VCaP (cell line): ENCODE results near the gene INTS11.

ENCODE experiments used
- H3K27ac ChIP-seq: fragments of 450-650 bp; 2 replicates; pipeline ENCODE4 v1.5.1; 2017
- TF ChIP-seq, protein P1 (sequence below): fragments of 450-650 bp; conservative IDR thresholded peaks from 2 replicates; pipeline ENCODE4 v1.5.1; 2017; ENCODE audit warnings: mild to moderate bottlenecking, moderate library complexity

Gene INTS11

GRCh38 chr1:1348420-1349255 is 24.2 kb upstream of the INTS11 start:
- peak overlapping the region; percentile 93 for H3K27ac ChIP-seq
- TF ChIP-seq, protein P1, sequence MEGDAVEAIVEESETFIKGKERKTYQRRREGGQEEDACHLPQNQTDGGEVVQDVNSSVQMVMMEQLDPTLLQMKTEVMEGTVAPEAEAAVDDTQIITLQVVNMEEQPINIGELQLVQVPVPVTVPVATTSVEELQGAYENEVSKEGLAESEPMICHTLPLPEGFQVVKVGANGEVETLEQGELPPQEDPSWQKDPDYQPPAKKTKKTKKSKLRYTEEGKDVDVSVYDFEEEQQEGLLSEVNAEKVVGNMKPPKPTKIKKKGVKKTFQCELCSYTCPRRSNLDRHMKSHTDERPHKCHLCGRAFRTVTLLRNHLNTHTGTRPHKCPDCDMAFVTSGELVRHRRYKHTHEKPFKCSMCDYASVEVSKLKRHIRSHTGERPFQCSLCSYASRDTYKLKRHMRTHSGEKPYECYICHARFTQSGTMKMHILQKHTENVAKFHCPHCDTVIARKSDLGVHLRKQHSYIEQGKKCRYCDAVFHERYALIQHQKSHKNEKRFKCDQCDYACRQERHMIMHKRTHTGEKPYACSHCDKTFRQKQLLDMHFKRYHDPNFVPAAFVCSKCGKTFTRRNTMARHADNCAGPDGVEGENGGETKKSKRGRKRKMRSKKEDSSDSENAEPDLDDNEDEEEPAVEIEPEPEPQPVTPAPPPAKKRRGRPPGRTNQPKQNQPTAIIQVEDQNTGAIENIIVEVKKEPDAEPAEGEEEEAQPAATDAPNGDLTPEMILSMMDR: no peak

DNA sequence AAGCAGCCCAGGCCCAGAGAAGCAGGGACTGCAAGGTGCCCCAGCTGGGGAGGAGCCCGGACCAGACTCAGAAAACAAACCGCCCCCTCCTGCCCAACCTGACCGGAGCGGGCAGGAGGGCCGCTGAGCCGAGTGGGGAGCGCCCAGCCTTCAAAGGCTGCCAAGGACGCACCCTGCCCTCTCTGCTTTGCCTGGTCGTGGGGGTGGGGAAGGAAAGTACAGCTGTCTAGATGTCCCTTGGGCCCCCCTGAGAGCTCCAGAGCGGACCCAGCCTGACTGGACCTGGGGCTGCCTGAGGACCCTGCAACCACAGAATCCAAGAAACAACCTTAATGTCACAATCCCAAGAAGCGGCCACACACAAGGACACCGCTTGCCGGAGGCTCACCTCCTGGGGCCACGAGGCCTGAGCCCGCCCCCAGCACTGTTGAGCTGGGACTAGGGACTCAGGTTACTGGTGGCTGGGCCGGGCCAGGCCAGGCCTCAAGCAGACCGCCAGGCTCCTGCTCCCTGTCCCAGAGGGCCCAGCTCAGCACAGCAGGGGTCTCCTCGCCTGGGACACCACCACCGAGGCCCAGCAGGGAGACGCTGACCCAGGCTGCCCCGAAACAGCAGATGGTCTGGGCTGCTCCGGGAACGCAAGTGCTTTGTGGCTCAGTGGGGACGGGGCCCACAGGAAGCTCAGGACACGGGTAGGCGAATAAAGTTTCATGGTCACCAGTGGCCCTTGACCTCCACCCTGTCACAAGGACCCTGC is 23.4 kb upstream of the INTS11 start:
- peak overlapping the region; percentile 93 for H3K27ac ChIP-seq

DNA sequence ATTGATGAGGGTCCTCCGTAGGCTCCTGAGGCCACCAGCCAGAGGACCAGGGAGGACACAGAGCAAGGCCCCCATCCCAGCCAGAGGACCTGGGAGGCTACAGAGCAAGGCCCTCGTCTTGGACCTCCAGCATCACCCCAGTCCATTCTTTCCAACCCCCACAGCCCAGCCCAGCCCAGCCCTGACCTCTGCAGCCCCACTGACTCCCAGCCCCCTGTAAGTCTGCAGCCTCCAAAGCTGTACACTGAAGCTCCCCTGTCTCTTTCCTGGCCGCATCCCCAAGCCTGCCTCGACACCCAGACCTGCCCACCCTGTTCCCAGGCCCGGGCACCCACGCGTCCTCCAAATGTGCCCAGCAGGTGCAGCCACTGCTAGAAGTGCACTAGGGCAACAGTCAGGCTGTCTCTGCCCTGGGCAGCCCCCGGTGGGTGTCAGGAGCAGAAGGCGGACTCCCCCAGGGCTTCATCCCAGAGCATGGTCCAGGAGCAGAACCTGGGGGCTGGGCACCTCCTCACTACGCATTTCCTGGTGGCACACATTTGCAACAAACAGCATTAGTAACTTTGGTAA is 22.7 kb upstream of the INTS11 start:
- TF ChIP-seq, protein P1: no peak
- H3K27ac ChIP-seq: peak overlapping the region; percentile 93

More for the DNA sequence above, 23.4 kb upstream of the INTS11 start:
- TF ChIP-seq, protein P1: no peak

DNA sequence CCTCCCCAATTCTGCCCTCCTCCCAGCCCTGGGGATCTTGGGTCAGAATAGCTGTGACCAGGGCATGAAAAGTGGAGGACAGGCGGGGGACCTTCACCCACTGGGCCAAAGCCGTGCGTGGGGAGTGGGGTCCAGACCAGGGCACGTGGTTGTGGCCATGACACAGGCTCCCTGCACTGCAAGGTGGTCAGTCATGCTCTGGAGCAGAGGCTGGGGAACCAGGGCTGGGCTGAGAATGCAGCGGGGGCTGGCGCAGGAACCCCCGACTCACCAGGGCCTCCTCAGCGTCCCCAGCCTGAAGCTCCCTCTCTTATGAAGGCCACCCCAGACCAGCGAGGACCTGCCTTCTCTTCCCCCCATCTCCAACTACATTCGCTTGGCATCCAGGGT is 22.0 kb upstream of the INTS11 start:
- H3K27ac ChIP-seq: peak overlapping the region; percentile 93; the same call in 1 of the 2 replicates
- TF ChIP-seq, protein P1: no peak

GRCh38 chr1:1345860-1346500 is 21.5 kb upstream of the INTS11 start:
- TF ChIP-seq, protein P1: no peak

DNA sequence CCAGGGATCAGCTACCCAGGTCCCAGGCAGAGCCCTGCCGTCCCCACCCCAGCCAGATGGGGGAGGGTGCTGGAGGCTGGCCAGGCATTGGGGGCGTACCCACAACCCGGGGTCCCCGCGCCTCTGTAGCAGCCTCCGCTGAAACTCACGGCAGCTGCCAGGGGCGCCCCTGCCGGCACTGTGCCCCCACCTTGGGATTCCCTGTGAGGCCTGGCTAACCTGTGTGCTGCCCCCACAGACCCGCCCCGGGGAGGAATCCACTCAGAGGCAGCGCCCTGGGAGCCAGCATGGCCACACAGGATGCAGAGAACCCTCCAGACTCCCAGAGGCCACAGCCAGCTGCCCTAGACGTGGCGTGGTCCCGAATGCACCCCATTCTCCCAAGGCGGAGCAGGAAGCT is 20.9 kb upstream of the INTS11 start:
- TF ChIP-seq, protein P1: no peak
- peak overlapping the region; percentile 93 for H3K27ac ChIP-seq

More at GRCh38 chr1:1345860-1346500, 21.5 kb upstream of the INTS11 start:
- H3K27ac ChIP-seq: peak overlapping the region; percentile 93; the same call in 1 of the 2 replicates
